AG09319 (cell line): ENCODE measurements around the gene ITPK1.

Experiments
- DNase-seq: peaks from one replicate; pipeline ENCODE4 v3.0.0-alpha.2; 2010; ENCODE audit warnings: low read depth; ENCODE audit errors: extremely low read depth
- TF ChIP-seq, protein P1 (sequence below): IDR thresholded peaks from 2 replicates; pipeline ENCODE4 v1.5.1; 2011; ENCODE audit warnings: low read depth, mild to moderate bottlenecking, inconsistent platforms, low read length, moderate library complexity

ITPK1 gene

GRCh38 chr14:92952481-92953298, 163.0 kb downstream of the ITPK1 start:
- no peak for DNase-seq
- TF ChIP-seq, protein P1, sequence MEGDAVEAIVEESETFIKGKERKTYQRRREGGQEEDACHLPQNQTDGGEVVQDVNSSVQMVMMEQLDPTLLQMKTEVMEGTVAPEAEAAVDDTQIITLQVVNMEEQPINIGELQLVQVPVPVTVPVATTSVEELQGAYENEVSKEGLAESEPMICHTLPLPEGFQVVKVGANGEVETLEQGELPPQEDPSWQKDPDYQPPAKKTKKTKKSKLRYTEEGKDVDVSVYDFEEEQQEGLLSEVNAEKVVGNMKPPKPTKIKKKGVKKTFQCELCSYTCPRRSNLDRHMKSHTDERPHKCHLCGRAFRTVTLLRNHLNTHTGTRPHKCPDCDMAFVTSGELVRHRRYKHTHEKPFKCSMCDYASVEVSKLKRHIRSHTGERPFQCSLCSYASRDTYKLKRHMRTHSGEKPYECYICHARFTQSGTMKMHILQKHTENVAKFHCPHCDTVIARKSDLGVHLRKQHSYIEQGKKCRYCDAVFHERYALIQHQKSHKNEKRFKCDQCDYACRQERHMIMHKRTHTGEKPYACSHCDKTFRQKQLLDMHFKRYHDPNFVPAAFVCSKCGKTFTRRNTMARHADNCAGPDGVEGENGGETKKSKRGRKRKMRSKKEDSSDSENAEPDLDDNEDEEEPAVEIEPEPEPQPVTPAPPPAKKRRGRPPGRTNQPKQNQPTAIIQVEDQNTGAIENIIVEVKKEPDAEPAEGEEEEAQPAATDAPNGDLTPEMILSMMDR, result no peak

GRCh38 chr14:92951912-92952471, 163.7 kb downstream of the ITPK1 start:
- peak; percentile 22 for DNase-seq
- TF ChIP-seq, protein P1, result peak; percentile 97

DNA sequence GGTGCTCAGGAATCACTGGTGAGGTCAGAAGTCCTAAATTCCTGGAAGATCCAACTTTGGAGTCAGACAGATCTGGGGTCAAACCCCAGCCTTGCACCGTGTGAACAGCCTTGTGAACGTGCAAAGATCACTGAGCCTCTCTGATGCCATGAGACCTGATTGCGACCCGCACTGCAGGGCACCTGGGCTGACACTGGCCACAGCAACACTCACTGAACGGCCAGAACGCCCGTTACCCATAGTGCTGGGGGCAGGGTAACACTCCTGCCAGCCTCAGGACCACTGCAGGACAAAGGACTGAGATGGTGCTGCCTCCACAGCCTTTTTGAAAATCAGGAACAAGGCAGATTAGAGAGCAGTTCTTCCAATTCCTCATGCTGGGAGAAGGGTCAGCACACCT, 164.5 kb downstream of the ITPK1 start:
- no peak for DNase-seq
- TF ChIP-seq, protein P1, result no peak

- DNase-seq, result no peak
- TF ChIP-seq, protein P1, result no peak
Observed at GRCh38 chr14:92950773-92951172, 165.0 kb downstream of the ITPK1 start.

GRCh38 chr14:92950193-92950540, 165.6 kb downstream of the ITPK1 start:
- no peak for DNase-seq
- TF ChIP-seq, protein P1, result no peak

DNA sequence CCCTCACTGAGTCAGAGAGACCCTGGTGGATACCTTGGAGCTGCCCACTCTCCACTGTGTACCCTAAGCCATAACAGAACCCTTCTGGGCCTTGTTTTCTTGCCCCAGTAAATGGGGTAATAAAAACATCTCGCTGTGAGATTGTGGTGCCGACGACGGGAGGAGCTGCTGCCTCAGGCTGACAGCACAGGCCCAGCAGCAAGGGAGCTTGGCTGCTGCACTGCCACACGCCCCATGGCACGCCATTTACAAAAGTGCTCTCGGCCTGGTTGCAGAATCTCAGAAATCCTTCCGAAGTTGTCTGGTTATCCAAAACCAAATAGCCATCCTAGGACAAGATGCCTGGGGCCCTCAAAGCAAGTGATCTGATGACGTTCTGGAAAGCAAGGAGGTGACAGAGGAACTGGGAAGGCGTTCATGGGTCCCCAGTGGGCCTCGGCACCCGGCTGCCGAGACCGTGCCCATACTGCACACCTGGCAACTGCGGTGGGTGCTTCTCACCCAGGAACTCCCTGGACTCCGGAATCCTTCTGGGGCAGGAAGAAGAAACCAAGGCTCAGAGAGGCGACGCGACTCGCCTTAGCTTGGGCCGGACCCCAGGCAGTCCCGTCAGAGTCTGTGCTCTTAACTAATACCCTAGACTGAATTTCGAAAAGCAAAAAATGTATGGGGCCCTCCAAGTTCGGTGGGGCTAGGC, 166.1 kb downstream of the ITPK1 start:
- TF ChIP-seq, protein P1, result no peak

GRCh38 chr14:92948647-92949046, 167.1 kb downstream of the ITPK1 start:
- TF ChIP-seq, protein P1, result no peak
- DNase-seq, result no peak

More for the DNA sequence above, 166.1 kb downstream of the ITPK1 start:
- no peak for DNase-seq
